GM12891 (cell line): ENCODE measurements around the gene SLC9A9.

Experiments
- PAX5 ChIP-seq: IDR thresholded peaks from 2 replicates; pipeline ENCODE4 v1.6.1; 2011; ENCODE audit warnings: low read length, moderate library complexity, mild to moderate bottlenecking; ENCODE audit not compliant: insufficient read depth, severe bottlenecking
- POLR2A ChIP-seq: IDR thresholded peaks from 2 replicates; pipeline ENCODE4 v1.6.1; 2011; ENCODE audit warnings: low read depth, low read length, control low read depth
- POLR2AphosphoS5 ChIP-seq: IDR thresholded peaks from 2 replicates; pipeline ENCODE4 v1.6.1; 2011; ENCODE audit warnings: low read depth, low read length, control low read depth
- POU2F2 ChIP-seq: IDR thresholded peaks from 2 replicates; pipeline ENCODE4 v1.6.1; 2011; ENCODE audit warnings: low read depth, mild to moderate bottlenecking, control low read depth, low read length, moderate library complexity
- SPI1 ChIP-seq: IDR thresholded peaks from 2 replicates; pipeline ENCODE4 v1.6.1; 2011; ENCODE audit warnings: low read depth, low read length, control low read depth
- TAF1 ChIP-seq: IDR thresholded peaks from 2 replicates; pipeline ENCODE4 v1.6.1; 2011; ENCODE audit warnings: low read depth, low read length, control low read depth

DNA sequence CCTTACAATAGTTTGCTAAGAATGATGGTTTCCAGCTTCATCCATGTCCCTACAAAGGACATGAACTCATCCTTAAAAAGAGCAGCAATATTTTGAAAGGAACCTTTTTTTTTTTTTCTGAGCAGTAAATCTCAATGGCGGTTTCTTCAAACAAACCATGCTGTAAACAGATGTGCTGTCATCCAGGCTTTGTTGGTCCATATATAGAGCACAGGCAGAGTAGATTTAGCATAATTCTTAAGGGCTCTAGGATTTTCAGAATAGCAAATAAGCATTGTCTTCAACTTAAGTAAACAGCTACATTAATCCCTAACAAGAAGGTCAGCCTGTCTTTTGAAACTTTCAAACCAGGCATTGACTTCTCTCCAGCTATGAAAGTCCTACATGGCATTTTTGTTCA, 334.2 kb downstream of the SLC9A9 start:
- TF ChIP-seq POLR2A = no peak
- TF ChIP-seq POLR2AphosphoS5 = no peak
- no peak for TF ChIP-seq TAF1
- no peak for TF ChIP-seq SPI1
- no peak for TF ChIP-seq POU2F2
- TF ChIP-seq PAX5 = no peak
